Mammary epithelial cell (primary cell): ENCODE results near the gene RPS6KA2.

ENCODE experiments used
- CTCF ChIP-seq, 2 donors: IDR thresholded peaks in 1 of 2; conservative IDR thresholded peaks in 1 of 2; 2 replicates each; pipeline ENCODE4 v1.5.1; 2011 to 2012; ENCODE audit warnings: inconsistent platforms in 2 of 2, low read length in 2 of 2, mild to moderate bottlenecking in 2 of 2, control low read depth in 1 of 2, low read depth in 1 of 2; ENCODE audit not compliant: insufficient read depth in 1 of 2; ENCODE audit errors: extremely low read depth in 1 of 2
- EZH2 ChIP-seq: IDR thresholded peaks from 2 replicates; pipeline ENCODE4 v1.6.1; 2012; ENCODE audit warnings: low read length, inconsistent platforms, borderline replicate concordance

GRCh38 chr6:166364456-166364855 is 262.6 kb downstream of the RPS6KA2 start:
- TF ChIP-seq CTCF (conservative IDR thresholded peaks at IDR 0.05 in 1 of 2, IDR thresholded peaks at IDR 0.05 in 1 of 2; ENCODE audit: extremely low read depth in 1 of 2, insufficient read depth in 1 of 2, low read depth in 1 of 2, low read length in 2 of 2), result no peak
- TF ChIP-seq EZH2, result no peak
